Natural killer cell (primary cell): ENCODE measurements around the gene C11orf91. TPM values are rescaled to one million over a fixed set of nuclear protein-coding genes. Genes with fewer than 3 reads are reported as not detected.

Experiments used
- ATAC-seq, 3 donors: fragments of 150-1000 bp in 2 of 3; fragments of 200-7000 bp in 1 of 3; cut with Tn5 transposase; 1 replicate in 1 of 3; 2 replicates in 2 of 3; pipeline ENCODE4 v1.10.0; 2021; ENCODE audit warnings: mild to moderate bottlenecking in 2 of 3, moderate library complexity in 2 of 3
- DNase-seq, 2 donors: peaks; one replicate each; pipeline versions ENCODE4 v3.0.0 to v3.0.0-alpha.2; 2013 to 2021; ENCODE audit warnings: mixed read lengths in 1 of 2
- H3K27ac ChIP-seq: one replicate; pipeline ENCODE4 v1.5.1; 2013; ENCODE audit warnings: mild to moderate bottlenecking, low read length
- H3K27me3 ChIP-seq: one replicate; pipeline ENCODE4 v1.6.1; 2013; ENCODE audit warnings: low read length; ENCODE audit not compliant: control insufficient read depth, insufficient read depth
- H3K36me3 ChIP-seq: one replicate; pipeline ENCODE4 v1.6.1; 2013; ENCODE audit warnings: low read length; ENCODE audit not compliant: control insufficient read depth, insufficient read depth
- H3K4me1 ChIP-seq: one replicate; pipeline ENCODE4 v1.6.1; 2013; ENCODE audit warnings: low read length; ENCODE audit not compliant: control insufficient read depth, insufficient read depth
- H3K4me3 ChIP-seq: one replicate; pipeline ENCODE4 v1.5.1; 2013; ENCODE audit warnings: low read length
- H3K9me3 ChIP-seq: one replicate; pipeline ENCODE4 v1.6.1; 2013; ENCODE audit warnings: low read length; ENCODE audit not compliant: control insufficient read depth, insufficient read depth
- H3K27ac Mint-ChIP-seq, 2 donors: one replicate each; pipeline ENCODE4 v1.8.0; 2022; ENCODE audit warnings: mild to moderate bottlenecking in 2 of 2, mixed read lengths in 2 of 2, moderate library complexity in 1 of 2
- H3K27me3 Mint-ChIP-seq, 2 donors: one replicate each; pipeline ENCODE4 v1.8.0; 2022; ENCODE audit warnings: low read depth in 2 of 2, mixed read lengths in 2 of 2
- H3K36me3 Mint-ChIP-seq: one replicate; pipeline ENCODE4 v1.8.0; 2022; ENCODE audit warnings: mixed read lengths
- H3K4me1 Mint-ChIP-seq, 2 donors: one replicate each; pipeline ENCODE4 v1.8.0; 2022; ENCODE audit warnings: mixed read lengths in 2 of 2
- H3K4me3 Mint-ChIP-seq: one replicate; pipeline ENCODE4 v1.8.0; 2022; ENCODE audit warnings: mild to moderate bottlenecking, moderate library complexity, mixed read lengths
- H3K9me3 Mint-ChIP-seq, 2 donors: one replicate each; pipeline ENCODE4 v1.8.0; 2022; ENCODE audit warnings: mixed read lengths in 2 of 2
- CTCF ChIP-seq: fragments of 200-600 bp; IDR thresholded peaks from one replicate; pipeline ENCODE4 v1.8.0; 2022; ENCODE audit warnings: antibody characterized with exemption
- WGBS: methylation state at CpG from one replicate; pipeline ENCODE4 v1.1.7; 2013; ENCODE audit warnings: missing lambda C conversion rate; ENCODE audit not compliant: insufficient coverage; 5-methylcytosine and 5-hydroxymethylcytosine counted together
- intact Hi-C: fragments of 100-400 bp; cut with micrococcal nuclease; formaldehyde crosslinking; loops from one replicate; pipeline ENCODE4 v1.14.2; 2022
- total RNA-seq, 4 donors: library from RNA; stranded (reverse); fragments of 120-200 nt in 1 of 4; gene quantifications; one replicate each; pipeline versions ENCODE4 v1.2.3 to v1.2.4, GENCODE V29; 2013 to 2022

Gene C11orf91
- total RNA-seq, 3 donors from 2014 or later (not counting 1 experiment from before 2014, with no cell fraction given) = not detected

DNA sequence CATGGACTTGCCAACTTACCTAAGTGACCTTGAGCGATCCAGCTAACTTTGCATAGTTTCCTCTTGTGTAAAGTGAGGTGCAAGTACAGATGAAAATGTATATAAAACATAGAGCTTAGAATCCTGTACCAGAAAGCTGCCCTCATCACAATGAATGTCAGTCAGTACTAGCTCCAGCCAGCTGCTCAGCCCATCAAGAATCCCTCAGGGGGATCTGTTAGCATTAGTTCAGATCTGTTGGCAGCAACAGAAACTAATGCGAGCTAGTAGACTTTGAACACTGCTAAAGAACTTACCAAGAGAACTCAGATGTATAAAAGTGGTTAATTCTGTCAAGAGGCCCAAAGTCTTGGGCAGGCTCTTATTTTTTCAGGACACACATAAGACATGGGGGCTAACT lies 6.3 kb upstream of the C11orf91 start:
- H3K36me3 Mint-ChIP-seq = no peaks in the 10 kb centered on the region
- no peaks in the 10 kb centered on the region for H3K27me3 Mint-ChIP-seq
- no peak for DNase-seq
- H3K4me1 Mint-ChIP-seq = peaks cover 0 to 7% of the 10 kb centered on the region in 2 donors
- intact Hi-C loops = no loop called here
- Histone ChIP-seq H3K27ac (no peak overlapping the region), H3K36me3 (peaks cover 3% of the 10 kb centered on the region), H3K27me3 (no peaks in the 10 kb centered on the region), H3K4me3 (no peak overlapping the region), H3K9me3 (no peaks in the 10 kb centered on the region), H3K4me1 (no peaks in the 10 kb centered on the region)
- ATAC-seq = no peak
- TF ChIP-seq CTCF = no peak
- no peaks in the 10 kb centered on the region for H3K9me3 Mint-ChIP-seq
- WGBS = 97% methylated on average over 2 of the region's 2 CpGs
- no peak overlapping the region for H3K27ac Mint-ChIP-seq
- H3K4me3 Mint-ChIP-seq = no peak overlapping the region

- peaks cover 3% of the 10 kb centered on the region for H3K36me3 ChIP-seq
- Mint-ChIP-seq H3K36me3 (no peaks in the 10 kb centered on the region), H3K4me3 (no peak overlapping the region), H3K27me3 (no peaks in the 10 kb centered on the region), H3K27ac (peak overlapping the region in 1 of 2 donors; percentile 20), H3K9me3 (no peaks in the 10 kb centered on the region), H3K4me1 (peaks cover 2 to 7% of the 10 kb centered on the region in 2 donors)
- DNase-seq = no peak
- no peak for TF ChIP-seq CTCF
- H3K4me3 ChIP-seq = no peak overlapping the region
- no peak overlapping the region for H3K27ac ChIP-seq
- H3K9me3 ChIP-seq = no peaks in the 10 kb centered on the region
- intact Hi-C loops = no loop called here
- 64% methylated on average over 2 of the region's 2 CpGs for WGBS
- no peaks in the 10 kb centered on the region for H3K27me3 ChIP-seq
- H3K4me1 ChIP-seq = no peaks in the 10 kb centered on the region
- ATAC-seq = no peak
These were observed 5.9 kb upstream of the C11orf91 start for GRCh38 chr11:33706546-33706945.

- ATAC-seq = no peak
- Mint-ChIP-seq H3K4me1 (peaks cover 16 to 23% of the 10 kb centered on the region in 2 donors), H3K27me3 (peaks cover 0 to 4% of the 10 kb centered on the region in 2 donors), H3K27ac (no peak overlapping the region), H3K36me3 (no peaks in the 10 kb centered on the region), H3K4me3 (no peak overlapping the region), H3K9me3 (no peaks in the 10 kb centered on the region)
- no peak for TF ChIP-seq CTCF
- Histone ChIP-seq H3K27me3 (no peaks in the 10 kb centered on the region), H3K4me1 (peaks cover 12% of the 10 kb centered on the region), H3K36me3 (no peaks in the 10 kb centered on the region), H3K27ac (no peak overlapping the region), H3K9me3 (no peaks in the 10 kb centered on the region), H3K4me3 (no peak overlapping the region)
- WGBS = 86% methylated on average over 7 of the region's 7 CpGs
- no peak for DNase-seq
- intact Hi-C loops = no loop called here
These were observed 3.8 kb upstream of the C11orf91 start for GRCh38 chr11:33704240-33705002.

GRCh38 chr11:33703788-33704187 lies 3.2 kb upstream of the C11orf91 start:
- Mint-ChIP-seq H3K4me1 (peaks cover 16 to 23% of the 10 kb centered on the region in 2 donors), H3K9me3 (no peaks in the 10 kb centered on the region), H3K36me3 (no peaks in the 10 kb centered on the region), H3K27ac (no peak overlapping the region), H3K27me3 (peaks cover 0 to 4% of the 10 kb centered on the region in 2 donors), H3K4me3 (no peak overlapping the region)
- intact Hi-C loops = no loop called here
- no peaks in the 10 kb centered on the region for H3K9me3 ChIP-seq
- WGBS = 94% methylated on average over 4 of the region's 4 CpGs
- peaks cover 12% of the 10 kb centered on the region for H3K4me1 ChIP-seq
- DNase-seq (no peak), ATAC-seq (no peak)
- H3K36me3 ChIP-seq = no peaks in the 10 kb centered on the region
- no peaks in the 10 kb centered on the region for H3K27me3 ChIP-seq
- H3K4me3 ChIP-seq = no peak overlapping the region
- no peak for TF ChIP-seq CTCF
- H3K27ac ChIP-seq = no peak overlapping the region
